IMR-90 (cell line): ENCODE data around the gene TBXAS1. TPM values are rescaled to one million over a fixed set of nuclear protein-coding genes. Genes with fewer than 3 reads are reported as not detected.

Experiments used
- ATAC-seq: fragments of 200-7000 bp; cut with Tn5 transposase; 2 replicates; pipeline ENCODE4 v1.9.1; 2020; ENCODE audit warnings: low read depth, mild to moderate bottlenecking, moderate library complexity
- BruUV-seq: library from RNA; stranded (reverse); fragments of 400-500 nt; replicated peaks from 2 replicates; lab custom pipeline; 2021; lab: Mats Ljungman, UMichigan
- CTCF ChIA-PET: fragments of 300-600 bp; formaldehyde crosslinking; extraction: SDS; loops from one replicate; lab custom pipeline; 2021; ENCODE audit warnings: antibody characterized with exemption; lab: Yijun Ruan, JAX
- POLR2A ChIA-PET: fragments of 300-600 bp; sonication (Branson Sonifier 250); formaldehyde crosslinking; loops from one replicate; lab custom pipeline; 2022; ENCODE audit warnings: antibody characterized with exemption; ENCODE audit not compliant: unreplicated experiment; lab: Charles Lee
- DNase-seq: peaks from one replicate; pipeline ENCODE4 v3.0.0; 2013
- H2AFZ ChIP-seq: replicated peaks from 2 replicates; pipeline ENCODE3; 2013; ENCODE audit warnings: low read length, mild to moderate bottlenecking; ENCODE audit not compliant: poor library complexity
- H2AK5ac ChIP-seq: 2 replicates; pipeline ENCODE4 v1.6.1; 2013; ENCODE audit warnings: low read depth, low read length, inconsistent platforms
- H2AK9ac ChIP-seq: replicated peaks from 2 replicates; pipeline ENCODE3; 2013; ENCODE audit warnings: mild to moderate bottlenecking, low read depth, low read length, moderate library complexity; ENCODE audit not compliant: poor library complexity
- H2BK120ac ChIP-seq: 2 replicates; pipeline ENCODE4 v1.6.1; 2013; ENCODE audit warnings: low read depth, low read length, inconsistent platforms
- H2BK15ac ChIP-seq: 3 replicates; pipeline ENCODE4 v1.6.1; 2013; ENCODE audit warnings: low read depth, low read length, inconsistent platforms
- H2BK20ac ChIP-seq: 2 replicates; pipeline ENCODE4 v1.6.1; 2013; ENCODE audit warnings: low read depth, mild to moderate bottlenecking, inconsistent platforms, low read length, moderate library complexity
- H2BK5ac ChIP-seq: 2 replicates; pipeline ENCODE4 v1.6.1; 2013; ENCODE audit warnings: mild to moderate bottlenecking, low read depth, low read length, inconsistent platforms; ENCODE audit not compliant: poor library complexity, severe bottlenecking
- H3K14ac ChIP-seq: replicated peaks from 2 replicates; pipeline ENCODE4 v1.6.1; 2013; ENCODE audit warnings: low read depth, low read length, inconsistent platforms
- H3K18ac ChIP-seq: 2 replicates; pipeline ENCODE4 v1.6.1; 2013; ENCODE audit warnings: low read depth, low read length, control low read depth
- H3K23ac ChIP-seq: 2 replicates; pipeline ENCODE4 v1.6.1; 2013; ENCODE audit warnings: low read depth, low read length, inconsistent platforms
- H3K27ac ChIP-seq: 2 replicates; pipeline ENCODE4 v1.5.1; 2013; ENCODE audit warnings: mild to moderate bottlenecking, control low read depth, low read length; ENCODE audit not compliant: insufficient read depth
- H3K27me3 ChIP-seq: 2 replicates; pipeline ENCODE4 v1.6.1; 2013; ENCODE audit warnings: low read length; ENCODE audit not compliant: control insufficient read depth, insufficient read depth
- H3K36me3 ChIP-seq: 2 replicates; pipeline ENCODE4 v1.6.1; 2013; ENCODE audit warnings: low read length, mixed read lengths; ENCODE audit not compliant: control insufficient read depth, insufficient read depth
- H3K4ac ChIP-seq: 2 replicates; pipeline ENCODE4 v1.6.1; 2013; ENCODE audit warnings: low read depth, low read length, inconsistent platforms
- H3K4me1 ChIP-seq: 2 replicates; pipeline ENCODE4 v1.6.1; 2013; ENCODE audit warnings: low read length, mixed read lengths; ENCODE audit not compliant: control insufficient read depth, insufficient read depth
- H3K4me2 ChIP-seq: 2 replicates; pipeline ENCODE4 v1.6.1; 2013; ENCODE audit warnings: low read depth, mild to moderate bottlenecking, control low read depth, low read length, moderate library complexity
- H3K4me3 ChIP-seq: 2 replicates; pipeline ENCODE4 v1.5.1; 2013; ENCODE audit warnings: low read depth, mild to moderate bottlenecking, control low read depth, low read length, moderate library complexity; ENCODE audit not compliant: insufficient read depth
- H3K56ac ChIP-seq: 2 replicates; pipeline ENCODE4 v1.6.1; 2013; ENCODE audit warnings: low read length, inconsistent platforms; ENCODE audit not compliant: insufficient read depth; ENCODE audit errors: extremely low read depth
- H3K79me1 ChIP-seq, 2 experiments: 2 replicates each; pipeline ENCODE4 v1.6.1; 2013; ENCODE audit warnings: low read length in 2 of 2, inconsistent platforms in 1 of 2, low read depth in 1 of 2
- H3K9ac ChIP-seq: 2 replicates; pipeline ENCODE4 v1.6.1; 2013; ENCODE audit warnings: low read depth, low read length, control low read depth
- H3K9me1 ChIP-seq: 2 replicates; pipeline ENCODE4 v1.6.1; 2013; ENCODE audit warnings: low read length, inconsistent platforms; ENCODE audit not compliant: insufficient read depth
- H3K9me3 ChIP-seq: 2 replicates; pipeline ENCODE4 v1.6.1; 2013; ENCODE audit warnings: low read length; ENCODE audit not compliant: control insufficient read depth, insufficient read depth
- H4K20me1 ChIP-seq: 2 replicates; pipeline ENCODE4 v1.6.1; 2013; ENCODE audit warnings: low read length, inconsistent platforms; ENCODE audit not compliant: insufficient read depth
- H4K5ac ChIP-seq: 2 replicates; pipeline ENCODE4 v1.6.1; 2013; ENCODE audit warnings: mild to moderate bottlenecking, low read depth, low read length, control low read depth
- H4K8ac ChIP-seq, 2 experiments: 2 replicates each; pipeline ENCODE4 v1.6.1; 2013; ENCODE audit warnings: low read depth in 2 of 2, low read length in 2 of 2, control low read depth in 1 of 2, inconsistent platforms in 1 of 2
- H4K91ac ChIP-seq: 2 replicates; pipeline ENCODE4 v1.6.1; 2013; ENCODE audit warnings: low read depth, low read length, inconsistent platforms; ENCODE audit not compliant: insufficient read depth
- FOS ChIP-seq: fragments of 150-350 bp; IDR thresholded peaks from 2 replicates; pipeline ENCODE4 v1.6.1; 2016; ENCODE audit warnings: low read depth, low read length
- SMC3 ChIP-seq: fragments of 150-350 bp; IDR thresholded peaks from 2 replicates; pipeline ENCODE4 v1.6.1; 2016; ENCODE audit warnings: low read depth, mild to moderate bottlenecking, antibody characterized with exemption, low read length, moderate library complexity
- WGBS, 2 experiments: methylation state at CpG; one replicate each; pipeline versions ENCODE4 v1.1.5 to v1.1.7; 2013; ENCODE audit warnings: missing lambda C conversion rate in 2 of 2; ENCODE audit not compliant: insufficient read length in 1 of 2; ENCODE audit errors: extremely low coverage in 2 of 2; 5-methylcytosine and 5-hydroxymethylcytosine counted together
- dilution Hi-C: fragments of 300-500 bp; cut with HindIII; formaldehyde crosslinking; loops from one replicate; pipeline ENCODE4 v1.14.3; 2018; ENCODE audit warnings: low sequenced_read_pairs; ENCODE audit not compliant: unreplicated experiment
- in situ Hi-C: fragments of 300-500 bp; cut with MboI; formaldehyde crosslinking; loops from 3 replicates; pipeline ENCODE4 v1.14.3; 2019; ENCODE audit warnings: low sequenced_read_pairs, inconsistent platforms, mixed read lengths
- intact Hi-C: fragments of 100-400 bp; cut with micrococcal nuclease; formaldehyde crosslinking; loops from 2 replicates; pipeline ENCODE4 v1.10.0; 2022
- polyA plus RNA-seq, 3 experiments: library from polyadenylated mRNA; depleted of rRNA; stranded (reverse); fragments of >200 nt; gene quantifications; 2 replicates each; pipeline ENCODE4 v1.2.3, GENCODE V29; 2012; ENCODE audit warnings: low replicate concordance in 1 of 3
- total RNA-seq: library from RNA; depleted of rRNA; stranded (reverse); fragments of >200 nt; gene quantifications from 2 replicates; pipeline ENCODE4 v1.2.3, GENCODE V29; 2012

Gene TBXAS1
- total and polyA plus RNA-seq, 2 of the 4 experiments (the other 2 are of a cell fraction), result 5.9 to 10.8 TPM

- Histone ChIP-seq H3K14ac (no peak overlapping the region), H2AK9ac (no peak overlapping the region), H4K8ac (no peak overlapping the region), H2BK20ac (no peak overlapping the region), H4K5ac (no peak overlapping the region), H2BK120ac (no peak overlapping the region), H4K91ac (no peak overlapping the region), H2AFZ (no peak overlapping the region), H3K23ac (no peak overlapping the region), H3K27me3 (no peaks in the 10 kb centered on the region), H2BK5ac (no peak overlapping the region), H3K36me3 (no peaks in the 10 kb centered on the region), H3K56ac (no peak overlapping the region), H3K4ac (no peak overlapping the region), H4K20me1 (no peaks in the 10 kb centered on the region), H3K4me3 (no peak overlapping the region), H2BK15ac (no peak overlapping the region), H3K9me3 (peaks cover under 1% of the 10 kb centered on the region; the same call in 1 of the 2 replicates), H3K4me2 (no peak overlapping the region), H2AK5ac (no peak overlapping the region), H3K9me1 (0 out of 2 replicates have a peak, but pooled peaks cover 2% of the 10 kb centered on the region), H3K18ac (no peak overlapping the region), H3K27ac (no peak overlapping the region), H3K79me1 (no peaks in the 10 kb centered on the region), H3K4me1 (no peaks in the 10 kb centered on the region; the same call in 1 of the 2 replicates), H3K9ac (no peak overlapping the region)
- DNase-seq, result no peak
- CTCF ChIA-PET, result interaction anchor here (1.1 to 1.3 kb wide), 2 partner anchors 9 to 282 kb away, joined by 3 read pairs; no protein-coding TSS in a partner anchor
- no peak for ATAC-seq
- no TSS peak for BruUV-seq
- TF ChIP-seq FOS, result no peak
- TF ChIP-seq SMC3, result no peak
- WGBS, 2 experiments, result no CpG with 5 or more reads among the region's 3 CpGs
- POLR2A ChIA-PET, result no interaction called here
- dilution Hi-C loops, result no loop called here
- intact Hi-C loops, result no loop called here
- in situ Hi-C loops, result no loop called here
Measured at GRCh38 chr7:139901901-139902300, 72.8 kb downstream of the TBXAS1 start.
